ENCODE measurements around the gene ST6GALNAC3.

Gene ST6GALNAC3

GRCh38 chr1:76288758-76289483 is 214.4 kb downstream of the ST6GALNAC3 start:
- no peak for DNase-seq (ENCODE audit: low spot score)

GRCh38 chr1:76289692-76290091 is 215.1 kb downstream of the ST6GALNAC3 start:
- no peak for DNase-seq (ENCODE audit: low spot score)

GRCh38 chr1:76290271-76290670 is 215.7 kb downstream of the ST6GALNAC3 start:
- no peak for DNase-seq (ENCODE audit: low spot score)

- DNase-seq (ENCODE audit: low spot score): peak; percentile 27
Observed at GRCh38 chr1:76291191-76291590, 216.6 kb downstream of the ST6GALNAC3 start.

GRCh38 chr1:76291737-76292136 is 217.2 kb downstream of the ST6GALNAC3 start:
- no peak for DNase-seq (ENCODE audit: low spot score)

GRCh38 chr1:76292418-76293184 is 218.1 kb downstream of the ST6GALNAC3 start:
- no peak for DNase-seq (ENCODE audit: low spot score)

GRCh38 chr1:76293831-76294230 is 219.3 kb downstream of the ST6GALNAC3 start:
- DNase-seq (ENCODE audit: low spot score): no peak

GRCh38 chr1:76294482-76295194 is 220.1 kb downstream of the ST6GALNAC3 start:
- no peak for DNase-seq (ENCODE audit: low spot score)

- DNase-seq (ENCODE audit: low spot score): no peak
Observed at GRCh38 chr1:76298399-76298798, 223.9 kb downstream of the ST6GALNAC3 start.

- DNase-seq (ENCODE audit: low spot score): no peak
Observed at GRCh38 chr1:76299036-76299435, 224.5 kb downstream of the ST6GALNAC3 start.

GRCh38 chr1:76300556-76300955 is 226.0 kb downstream of the ST6GALNAC3 start:
- no peak for DNase-seq (ENCODE audit: low spot score)

GRCh38 chr1:76302711-76303339 is 228.3 kb downstream of the ST6GALNAC3 start:
- no peak for DNase-seq (ENCODE audit: low spot score)

GRCh38 chr1:76303340-76303717 is 228.8 kb downstream of the ST6GALNAC3 start:
- DNase-seq (ENCODE audit: low spot score): no peak

GRCh38 chr1:76313304-76313703 is 238.8 kb downstream of the ST6GALNAC3 start:
- no peak for DNase-seq (ENCODE audit: low spot score)

GRCh38 chr1:76314730-76315129 is 240.2 kb downstream of the ST6GALNAC3 start:
- no peak for DNase-seq (ENCODE audit: low spot score)

GRCh38 chr1:76317299-76317900 is 242.9 kb downstream of the ST6GALNAC3 start:
- DNase-seq (ENCODE audit: low spot score): no peak

- peak; percentile 70 for DNase-seq (ENCODE audit: low spot score)
Observed at GRCh38 chr1:76330991-76331603, 256.6 kb downstream of the ST6GALNAC3 start.

GRCh38 chr1:76335882-76336281 is 261.3 kb downstream of the ST6GALNAC3 start:
- DNase-seq (ENCODE audit: low spot score): no peak

- DNase-seq (ENCODE audit: low spot score): peak; percentile 79
Observed at GRCh38 chr1:76336931-76337371, 262.4 kb downstream of the ST6GALNAC3 start.

GRCh38 chr1:76337542-76338219 is 263.1 kb downstream of the ST6GALNAC3 start:
- DNase-seq (ENCODE audit: low spot score): no peak

- DNase-seq (ENCODE audit: low spot score): no peak
Observed at GRCh38 chr1:76340056-76340455, 265.5 kb downstream of the ST6GALNAC3 start.
